Karpas-422 (cell line): Measurements from ENCODE around the gene KY. TPM values are rescaled to one million over a fixed set of nuclear protein-coding genes. Genes with fewer than 3 reads are reported as not detected.

Experiments
- DNase-seq: peaks from one replicate; pipeline ENCODE4 v3.0.0-alpha.2; 2015
- H2AFZ ChIP-seq: fragments of 200-600 bp; sonication (generic); 2 replicates; pipeline ENCODE4 v1.6.1; 2014; ENCODE audit warnings: antibody characterized with exemption, low read length, mixed read lengths
- H3K27ac ChIP-seq: fragments of 200-600 bp; sonication (generic); 2 replicates; pipeline ENCODE4 v1.5.1; 2014; ENCODE audit warnings: mild to moderate bottlenecking, low read length, moderate library complexity
- H3K27me3 ChIP-seq: fragments of 200-600 bp; sonication (generic); 2 replicates; pipeline ENCODE4 v1.6.1; 2014; ENCODE audit warnings: low read length, mixed read lengths
- H3K36me3 ChIP-seq: fragments of 200-600 bp; sonication (generic); 2 replicates; pipeline ENCODE4 v1.6.1; 2014; ENCODE audit warnings: low read length, mixed read lengths; ENCODE audit not compliant: insufficient read depth
- H3K4me1 ChIP-seq: fragments of 200-600 bp; sonication (generic); 2 replicates; pipeline ENCODE4 v1.6.1; 2014; ENCODE audit warnings: mild to moderate bottlenecking, low read length, mixed read lengths
- H3K4me2 ChIP-seq: fragments of 200-600 bp; sonication (generic); 2 replicates; pipeline ENCODE4 v1.6.1; 2014; ENCODE audit warnings: low read length, low read depth, mild to moderate bottlenecking; ENCODE audit not compliant: poor library complexity, severe bottlenecking
- H3K4me3 ChIP-seq: fragments of 200-600 bp; sonication (generic); 2 replicates; pipeline ENCODE4 v1.5.1; 2014; ENCODE audit warnings: mild to moderate bottlenecking, antibody characterized with exemption, low read length, mixed read lengths
- H3K79me2 ChIP-seq: fragments of 200-600 bp; sonication (generic); 2 replicates; pipeline ENCODE4 v1.6.1; 2014; ENCODE audit warnings: mild to moderate bottlenecking, low read length, mixed read lengths
- H3K9ac ChIP-seq: fragments of 200-600 bp; sonication (generic); 2 replicates; pipeline ENCODE4 v1.6.0; 2014; ENCODE audit warnings: low read length
- H3K9me2 ChIP-seq: fragments of 200-600 bp; sonication (generic), shearing (Covaris generic); replicated peaks from 2 replicates; pipeline ENCODE4 v1.6.0; 2014; ENCODE audit warnings: mild to moderate bottlenecking, low read length, moderate library complexity; ENCODE audit not compliant: insufficient read depth
- H3K9me3 ChIP-seq: fragments of 300-700, 200-600 bp; sonication (generic); 2 replicates; pipeline ENCODE4 v1.6.1; 2014; ENCODE audit warnings: low read length, mixed read lengths
- H4K20me1 ChIP-seq: fragments of 200-600 bp; sonication (generic); 2 replicates; pipeline ENCODE4 v1.6.1; 2014; ENCODE audit warnings: mild to moderate bottlenecking, antibody characterized with exemption, low read length, low read depth; ENCODE audit not compliant: insufficient read depth
- total RNA-seq: library from RNA; depleted of rRNA; stranded (reverse); fragments of >200 nt; shearing (Covaris generic); gene quantifications from 2 replicates; pipeline ENCODE4 v1.2.3, GENCODE V29; 2014; ENCODE audit warnings: low replicate concordance; rRNA removed

Gene KY, protein sequence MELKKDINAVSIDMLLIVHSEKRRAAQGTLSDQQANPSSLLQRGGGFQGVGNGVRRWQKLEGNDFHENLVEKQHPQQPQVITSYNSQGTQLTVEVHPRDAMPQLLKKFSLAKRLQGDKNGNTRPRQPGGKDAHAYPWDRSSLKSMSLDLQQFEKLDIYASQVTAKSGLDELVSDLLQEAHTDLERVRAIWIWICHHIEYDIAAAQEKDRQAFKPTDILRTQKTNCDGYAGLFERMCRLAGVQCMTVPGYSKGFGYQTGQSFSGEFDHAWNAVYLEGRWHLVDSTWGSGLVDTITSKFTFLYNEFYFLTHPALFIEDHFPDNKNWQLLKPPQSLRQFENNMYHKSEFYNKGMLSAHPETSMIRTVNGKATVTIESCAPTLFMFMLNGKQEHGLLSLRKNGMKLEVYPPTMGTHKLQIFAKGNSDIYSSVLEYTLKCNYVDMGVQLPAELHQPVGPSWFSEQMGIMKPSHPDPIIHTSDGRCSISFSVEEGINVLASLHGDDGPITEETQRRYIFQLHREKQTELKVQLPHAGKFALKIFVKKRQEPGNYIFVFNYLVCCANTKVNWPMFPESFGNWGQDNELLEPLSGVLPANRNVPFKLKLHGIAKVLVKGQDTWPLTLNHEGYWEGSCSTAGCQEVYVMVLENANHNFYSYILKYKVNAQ
- not detected in 2 replicates for total RNA-seq

DNA sequence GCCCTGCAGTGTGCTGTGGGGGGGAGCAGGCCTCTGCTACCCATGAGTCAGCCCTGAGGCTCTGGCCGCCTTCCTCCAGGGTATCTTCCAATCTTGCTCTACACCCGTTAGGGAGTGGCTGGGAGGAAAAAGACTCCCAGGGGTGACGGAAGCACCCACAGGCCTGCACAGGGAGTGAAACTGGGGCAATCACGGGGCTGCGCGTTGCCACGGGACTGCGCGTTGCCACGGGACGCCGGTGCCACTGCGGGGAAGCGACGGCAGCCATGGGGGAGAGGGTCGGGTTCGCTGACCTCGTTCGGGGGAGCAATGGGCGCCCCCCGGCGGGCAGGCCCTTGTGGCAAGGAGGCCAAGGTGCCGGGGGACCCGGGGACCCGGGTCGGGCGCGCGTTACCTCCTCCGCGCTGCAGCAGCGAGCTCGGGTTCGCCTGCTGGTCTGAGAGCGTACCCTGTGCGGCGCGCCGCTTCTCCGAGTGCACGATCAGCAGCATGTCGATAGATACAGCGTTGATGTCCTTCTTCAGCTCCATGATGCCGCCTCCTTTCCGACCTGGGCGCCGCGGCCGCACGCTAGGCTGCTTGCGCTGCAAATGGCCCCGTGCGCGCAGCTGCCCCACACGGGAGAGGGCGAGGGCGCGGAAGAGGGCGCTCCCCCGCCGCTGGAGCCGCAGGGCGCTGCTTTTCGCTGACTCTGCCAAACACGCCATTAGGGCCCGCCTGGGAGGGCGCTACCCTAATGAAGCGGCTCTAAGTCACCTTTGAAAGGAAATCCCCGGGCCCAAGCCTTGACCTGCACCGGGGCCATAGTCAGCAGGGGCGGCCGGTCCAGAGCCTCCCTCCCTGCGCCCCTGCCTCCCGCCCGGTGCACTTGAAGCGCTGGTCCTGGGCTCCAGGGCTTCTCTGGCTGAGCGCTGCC is at the start of gene KY:
Gene KY (minus strand): TSS at position 592 of the 916 bp plus-strand sequence. CDS start 62 bp downstream, at position 530.
- no peaks in the 10 kb centered on the region for H4K20me1 ChIP-seq
- no peak within 1 kb of the TSS for H3K4me3 ChIP-seq
- H3K4me1 ChIP-seq, result no peaks in the 10 kb centered on the region
- no peak within 1 kb of the TSS for H3K4me2 ChIP-seq
- no peaks in the 10 kb centered on the region for H3K27me3 ChIP-seq
- no peaks in the 10 kb centered on the region for H3K9me2 ChIP-seq
- no peaks in the 10 kb centered on the region for H3K79me2 ChIP-seq
- no peak within 1 kb of the TSS for H2AFZ ChIP-seq
- DNase-seq, result no peak
- no peaks in the 10 kb centered on the region for H3K9me3 ChIP-seq
- H3K9ac ChIP-seq, result no peak within 1 kb of the TSS
- no peaks in the 10 kb centered on the region for H3K36me3 ChIP-seq
- H3K27ac ChIP-seq, result no peak within 1 kb of the TSS

DNA sequence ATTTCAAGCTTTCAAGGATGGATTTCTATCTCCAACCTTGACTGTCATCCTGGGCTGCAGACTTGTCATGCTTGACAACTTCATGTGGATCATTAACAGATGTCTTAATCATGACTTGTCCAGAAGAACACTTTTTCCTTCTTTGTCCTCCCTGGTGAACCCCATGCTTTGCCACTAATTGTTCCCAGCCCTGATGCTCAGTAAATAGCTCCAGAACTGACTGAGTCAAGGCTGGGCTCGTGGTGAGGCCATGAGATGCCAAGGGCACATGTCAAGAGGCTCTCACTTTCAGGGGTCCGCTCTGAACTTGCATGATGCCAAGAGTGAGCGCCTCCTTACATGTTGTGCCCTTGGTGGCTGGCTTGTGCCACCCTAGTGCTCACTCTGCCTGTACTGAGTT is 48.9 kb upstream of the KY start:
- H4K20me1 ChIP-seq, result no peaks in the 10 kb centered on the region
- H3K4me1 ChIP-seq, result no peaks in the 10 kb centered on the region
- DNase-seq, result no peak
- H3K27me3 ChIP-seq, result peaks cover 3% of the 10 kb centered on the region; the same call in 1 of the 2 replicates
- no peak overlapping the region for H3K4me3 ChIP-seq
- H3K9me3 ChIP-seq, result no peaks in the 10 kb centered on the region
- no peak overlapping the region for H2AFZ ChIP-seq
- no peaks in the 10 kb centered on the region for H3K9me2 ChIP-seq
- H3K79me2 ChIP-seq, result no peaks in the 10 kb centered on the region
- no peak overlapping the region for H3K4me2 ChIP-seq
- H3K9ac ChIP-seq, result no peak overlapping the region
- no peak overlapping the region for H3K27ac ChIP-seq
- H3K36me3 ChIP-seq, result no peaks in the 10 kb centered on the region

DNA sequence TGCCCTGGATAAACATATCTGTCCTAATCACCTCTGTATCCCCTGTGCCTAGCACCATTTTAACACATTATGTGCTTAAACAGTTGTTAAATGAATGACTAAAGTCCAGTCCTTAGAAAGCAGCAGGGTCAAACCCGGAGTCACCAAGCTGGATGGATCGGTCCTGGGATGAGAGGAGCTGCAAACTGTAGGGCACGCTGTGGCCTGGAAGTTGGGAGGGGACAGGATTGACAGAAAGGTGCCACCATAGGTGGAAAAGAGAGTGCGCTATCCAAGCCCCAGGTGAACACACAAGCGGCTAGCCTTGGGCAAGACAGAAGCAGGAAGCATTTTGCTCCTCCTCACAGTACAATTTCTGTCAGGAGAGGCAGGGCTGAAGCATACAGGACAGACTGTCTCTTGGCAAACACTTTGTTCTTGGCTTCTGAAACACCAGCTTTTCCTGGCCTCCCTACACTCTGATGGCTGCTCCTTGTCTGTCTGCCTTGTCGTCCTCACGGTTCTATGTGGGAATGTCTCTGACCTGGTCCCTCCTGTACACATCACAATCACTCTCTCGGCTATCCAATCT is 48.4 kb upstream of the KY start:
- Histone ChIP-seq H3K9ac (no peak overlapping the region), H3K9me2 (no peaks in the 10 kb centered on the region), H3K36me3 (no peaks in the 10 kb centered on the region), H3K27me3 (peaks cover 3% of the 10 kb centered on the region; the same call in 1 of the 2 replicates), H3K9me3 (no peaks in the 10 kb centered on the region), H2AFZ (no peak overlapping the region), H4K20me1 (no peaks in the 10 kb centered on the region), H3K4me3 (no peak overlapping the region), H3K79me2 (no peaks in the 10 kb centered on the region), H3K4me2 (no peak overlapping the region), H3K4me1 (no peaks in the 10 kb centered on the region), H3K27ac (no peak overlapping the region)
- DNase-seq, result no peak

DNA sequence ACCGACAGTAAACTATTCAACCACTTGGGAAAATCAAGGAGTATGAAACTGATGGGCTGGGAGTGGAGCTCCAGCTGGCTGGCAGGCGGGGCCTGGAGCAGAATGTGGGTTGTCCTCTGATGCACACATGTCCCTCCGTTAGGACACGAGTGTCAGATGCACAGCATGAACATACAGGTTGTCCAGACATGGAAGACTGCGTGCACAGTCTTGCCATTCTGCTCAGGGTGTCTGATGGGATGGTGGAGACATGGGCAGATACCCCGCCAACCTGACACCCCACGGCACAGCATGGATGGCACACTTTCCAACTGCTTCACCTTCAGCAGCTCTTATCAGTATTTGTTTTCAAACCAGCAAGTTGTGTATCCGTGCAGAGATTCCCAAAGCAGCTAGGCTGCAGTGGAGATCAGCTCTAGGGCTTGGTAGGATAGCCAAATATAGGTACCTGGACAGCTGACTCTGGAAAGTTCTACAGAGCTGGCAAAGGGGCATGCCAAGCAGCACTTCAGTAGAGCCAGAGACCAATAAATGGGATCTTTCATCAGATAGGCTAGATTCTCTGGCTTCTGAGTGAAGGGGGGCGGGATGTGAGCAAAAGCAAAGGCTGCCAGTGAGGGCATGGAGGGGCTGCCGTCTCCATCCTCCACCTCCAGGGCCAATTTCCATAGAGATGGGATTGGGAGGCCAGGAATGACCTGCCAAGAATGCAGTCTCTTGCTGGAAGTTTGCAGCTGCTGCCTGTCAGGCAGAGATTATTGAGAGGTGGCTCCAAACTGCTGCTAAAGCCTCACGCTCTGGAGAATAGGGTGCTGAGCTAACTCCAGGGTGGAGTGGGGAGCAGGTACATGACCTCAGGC is 47.2 kb upstream of the KY start:
- Histone ChIP-seq H3K27ac (no peak overlapping the region), H3K9me3 (no peaks in the 10 kb centered on the region), H3K36me3 (no peaks in the 10 kb centered on the region), H3K9ac (no peak overlapping the region), H2AFZ (no peak overlapping the region), H3K4me1 (no peaks in the 10 kb centered on the region), H3K4me2 (no peak overlapping the region), H3K4me3 (no peak overlapping the region), H3K27me3 (peaks cover 3% of the 10 kb centered on the region; the same call in 1 of the 2 replicates), H4K20me1 (no peaks in the 10 kb centered on the region), H3K79me2 (no peaks in the 10 kb centered on the region), H3K9me2 (no peaks in the 10 kb centered on the region)
- no peak for DNase-seq

DNA sequence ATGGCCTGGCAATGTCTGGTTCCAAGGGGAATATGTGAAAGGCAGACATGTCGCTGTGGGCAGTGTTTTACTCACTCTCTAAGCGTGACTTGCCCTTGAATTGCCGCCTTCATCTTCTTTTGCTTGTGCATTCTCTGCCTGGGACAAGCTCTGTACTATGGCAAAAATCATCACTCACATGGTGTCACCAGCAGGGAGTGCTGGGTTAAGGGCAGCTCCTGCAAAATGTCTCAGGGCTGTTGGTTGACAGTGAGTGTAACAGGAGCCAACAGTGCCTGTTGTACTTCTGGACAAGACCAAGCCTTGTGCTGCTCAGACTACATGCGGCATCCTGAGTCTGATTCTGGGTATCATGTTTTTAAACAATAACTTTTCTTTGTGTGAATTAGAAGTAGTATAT is 45.3 kb upstream of the KY start:
- Histone ChIP-seq H3K36me3 (no peaks in the 10 kb centered on the region), H3K79me2 (no peaks in the 10 kb centered on the region), H3K4me1 (no peaks in the 10 kb centered on the region), H3K27me3 (peaks cover 3% of the 10 kb centered on the region; the same call in 1 of the 2 replicates), H3K9ac (no peak overlapping the region), H3K9me3 (no peaks in the 10 kb centered on the region), H3K4me2 (no peak overlapping the region), H2AFZ (no peak overlapping the region), H3K9me2 (no peaks in the 10 kb centered on the region), H3K4me3 (no peak overlapping the region), H4K20me1 (no peaks in the 10 kb centered on the region), H3K27ac (no peak overlapping the region)
- DNase-seq, result no peak

DNA sequence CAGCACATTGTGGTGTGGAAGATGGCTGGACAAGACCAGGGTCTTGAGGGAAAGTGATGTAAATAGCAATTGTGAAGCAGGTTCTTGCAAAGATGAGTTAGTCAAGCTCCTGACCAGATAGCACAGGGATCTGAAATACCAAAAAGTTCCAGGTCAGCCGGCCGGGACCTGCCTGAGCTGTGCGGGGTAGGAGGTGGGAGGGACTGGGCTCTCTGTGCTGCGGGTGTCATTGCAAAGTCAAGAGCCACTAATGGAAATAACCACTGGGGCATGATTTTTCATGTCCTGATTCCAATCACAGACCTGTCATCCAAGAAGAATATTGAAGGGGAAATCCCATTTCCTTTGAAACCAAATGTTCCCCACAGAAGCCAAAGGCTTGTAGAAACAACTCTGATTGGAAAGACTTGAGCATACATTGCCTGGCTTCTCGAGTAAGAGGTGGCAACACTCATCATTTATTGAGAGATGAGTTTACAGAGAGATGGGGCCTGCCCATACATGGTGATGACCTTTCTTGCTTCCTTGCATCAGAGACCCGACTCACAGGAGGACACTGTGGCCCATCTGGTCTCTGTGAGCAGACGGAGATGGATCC is 44.2 kb upstream of the KY start:
- Histone ChIP-seq H3K27ac (no peak overlapping the region), H3K36me3 (no peaks in the 10 kb centered on the region), H3K27me3 (peaks cover 3% of the 10 kb centered on the region; the same call in 1 of the 2 replicates), H3K4me1 (no peaks in the 10 kb centered on the region), H4K20me1 (no peaks in the 10 kb centered on the region), H3K79me2 (no peaks in the 10 kb centered on the region), H2AFZ (no peak overlapping the region), H3K9me2 (no peaks in the 10 kb centered on the region), H3K4me3 (no peak overlapping the region), H3K9me3 (no peaks in the 10 kb centered on the region), H3K4me2 (no peak overlapping the region), H3K9ac (no peak overlapping the region)
- DNase-seq, result no peak

DNA sequence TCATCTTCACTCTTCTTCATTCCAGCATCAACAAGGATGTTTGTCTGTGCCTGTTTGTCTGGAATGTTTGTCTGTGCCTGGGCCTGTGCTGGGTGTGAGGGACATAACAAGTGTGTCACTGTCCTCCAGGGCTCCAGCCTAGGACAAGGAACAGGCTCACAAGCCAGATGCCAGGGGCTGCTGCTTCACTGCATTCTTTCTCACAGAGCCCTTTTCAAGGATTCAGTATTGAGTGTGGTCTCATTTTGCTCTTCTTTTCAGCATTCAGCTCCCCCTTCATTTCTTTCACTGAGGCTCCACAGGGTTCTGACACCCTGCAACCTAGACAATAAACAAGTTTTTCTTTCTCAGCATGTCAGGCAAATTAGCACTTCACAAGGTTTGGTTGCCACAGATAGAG is 43.6 kb upstream of the KY start:
- peaks cover 3% of the 10 kb centered on the region; the same call in 1 of the 2 replicates for H3K27me3 ChIP-seq
- H3K27ac ChIP-seq, result no peak overlapping the region
- H3K4me3 ChIP-seq, result no peak overlapping the region
- H3K9me2 ChIP-seq, result no peaks in the 10 kb centered on the region
- no peaks in the 10 kb centered on the region for H3K4me1 ChIP-seq
- H3K79me2 ChIP-seq, result no peaks in the 10 kb centered on the region
- no peaks in the 10 kb centered on the region for H3K36me3 ChIP-seq
- H3K4me2 ChIP-seq, result no peak overlapping the region
- H3K9me3 ChIP-seq, result no peaks in the 10 kb centered on the region
- H4K20me1 ChIP-seq, result no peaks in the 10 kb centered on the region
- no peak for DNase-seq
- no peak overlapping the region for H2AFZ ChIP-seq
- H3K9ac ChIP-seq, result no peak overlapping the region
